Measurements from ENCODE around the gene VASP.
A peak's percentile ranks its signal among the peaks of the same experiment; 100 is the strongest.

VASP gene

GRCh38 chr19:45468803-45469131 lies 38.5 kb upstream of the VASP start:
- TF ChIP-seq CTCF (IDR thresholded peaks at IDR 0.05) = no peak
- H3K9me3 ChIP-seq = no peaks in the 10 kb centered on the region
- H3K27me3 ChIP-seq = peaks cover 73% of the 10 kb centered on the region
- peak overlapping the region; percentile 91 for H3K27ac ChIP-seq
- H3K4me1 ChIP-seq (ENCODE audit: control insufficient read depth in 1 of 2, insufficient read depth in 1 of 2, low read depth in 1 of 2, low read length in 1 of 2) = peaks cover 37 to 44% of the 10 kb centered on the region in 2 experiments
- peak overlapping the region; percentile 66 to 73 for H3K4me3 ChIP-seq (ENCODE audit: low read depth in 1 of 2, low read length in 1 of 2)
- H3K36me3 ChIP-seq = no peaks in the 10 kb centered on the region

- peaks cover 77% of the 10 kb centered on the region for H3K27me3 ChIP-seq
- peak overlapping the region; percentile 91 for H3K27ac ChIP-seq
- H3K4me1 ChIP-seq (ENCODE audit: control insufficient read depth in 1 of 2, insufficient read depth in 1 of 2, low read depth in 1 of 2, low read length in 1 of 2) = peaks cover 37 to 44% of the 10 kb centered on the region in 2 experiments
- H3K9me3 ChIP-seq = no peaks in the 10 kb centered on the region
- H3K4me3 ChIP-seq (ENCODE audit: low read depth in 1 of 2, low read length in 1 of 2) = peak overlapping the region; percentile 66 to 73
- H3K36me3 ChIP-seq = no peaks in the 10 kb centered on the region
- TF ChIP-seq CTCF (IDR thresholded peaks at IDR 0.05) = peak; percentile 33
Measured at GRCh38 chr19:45469132-45469944, 37.9 kb upstream of the VASP start.

- Histone ChIP-seq H3K4me1 (ENCODE audit: control insufficient read depth in 1 of 2, insufficient read depth in 1 of 2, low read depth in 1 of 2, low read length in 1 of 2) (peaks cover 37 to 44% of the 10 kb centered on the region in 2 experiments), H3K9me3 (no peaks in the 10 kb centered on the region), H3K27me3 (peaks cover 77% of the 10 kb centered on the region), H3K4me3 (ENCODE audit: low read depth in 1 of 2, low read length in 1 of 2) (peak overlapping the region; percentile 66 to 73), H3K27ac (peak overlapping the region; percentile 91), H3K36me3 (no peaks in the 10 kb centered on the region)
- TF ChIP-seq CTCF (IDR thresholded peaks at IDR 0.05) = no peak
Measured at GRCh38 chr19:45469945-45470761, 37.1 kb upstream of the VASP start.

- H3K27ac ChIP-seq = no peak overlapping the region
- H3K4me3 ChIP-seq (ENCODE audit: low read depth in 1 of 2, low read length in 1 of 2) = no peak overlapping the region
- no peaks in the 10 kb centered on the region for H3K36me3 ChIP-seq
- no peaks in the 10 kb centered on the region for H3K9me3 ChIP-seq
- TF ChIP-seq CTCF (IDR thresholded peaks at IDR 0.05) = no peak
- H3K27me3 ChIP-seq = peaks cover 77% of the 10 kb centered on the region
- peaks cover 37 to 44% of the 10 kb centered on the region in 2 experiments for H3K4me1 ChIP-seq (ENCODE audit: control insufficient read depth in 1 of 2, insufficient read depth in 1 of 2, low read depth in 1 of 2, low read length in 1 of 2)
Measured at GRCh38 chr19:45470762-45471081, 36.6 kb upstream of the VASP start.

- peaks cover 77% of the 10 kb centered on the region for H3K27me3 ChIP-seq
- H3K4me1 ChIP-seq (ENCODE audit: control insufficient read depth in 1 of 2, insufficient read depth in 1 of 2, low read depth in 1 of 2, low read length in 1 of 2) = peaks cover 37 to 44% of the 10 kb centered on the region in 2 experiments
- no peaks in the 10 kb centered on the region for H3K36me3 ChIP-seq
- H3K4me3 ChIP-seq (ENCODE audit: low read depth in 1 of 2, low read length in 1 of 2) = no peak overlapping the region
- no peak overlapping the region for H3K27ac ChIP-seq
- no peaks in the 10 kb centered on the region for H3K9me3 ChIP-seq
- no peak for TF ChIP-seq CTCF (IDR thresholded peaks at IDR 0.05)
Measured at GRCh38 chr19:45471111-45471930, 36.0 kb upstream of the VASP start.
